Hepatocyte (in vitro differentiated cells): ENCODE results near the gene RUSF1. TPM values are rescaled to one million over a fixed set of nuclear protein-coding genes. Genes with fewer than 3 reads are reported as not detected.

Source experiments
- DNase-seq: peaks from one replicate; pipeline ENCODE4 v3.0.0-alpha.2; 2016; ENCODE audit warnings: low spot score
- H2AFZ ChIP-seq: fragments of 200-600 bp; sonication (generic); 2 replicates; pipeline ENCODE4 v1.6.0; 2016; ENCODE audit warnings: antibody characterized with exemption, mild to moderate bottlenecking
- H3K27ac ChIP-seq: fragments of 200-600 bp; sonication (generic); 2 replicates; pipeline ENCODE4 v1.5.1; 2016; ENCODE audit warnings: mild to moderate bottlenecking
- H3K27me3 ChIP-seq: fragments of 200-600 bp; sonication (generic); 2 replicates; pipeline ENCODE4 v1.6.1; 2016
- H3K36me3 ChIP-seq: fragments of 200-600 bp; sonication (generic); replicated peaks from 2 replicates; pipeline ENCODE4 v1.5.1; 2016; ENCODE audit warnings: low read depth; ENCODE audit not compliant: insufficient read depth
- H3K4me1 ChIP-seq: fragments of 200-600 bp; sonication (generic); 2 replicates; pipeline ENCODE4 v1.5.1; 2016; ENCODE audit warnings: mild to moderate bottlenecking, moderate library complexity; ENCODE audit not compliant: insufficient read depth
- H3K4me2 ChIP-seq: fragments of 200-600 bp; sonication (generic); 2 replicates; pipeline ENCODE4 v1.6.0; 2016
- H3K4me3 ChIP-seq: fragments of 200-600 bp; sonication (generic); 2 replicates; pipeline ENCODE4 v1.5.1; 2016; ENCODE audit warnings: mild to moderate bottlenecking
- H3K79me2 ChIP-seq: fragments of 200-600 bp; sonication (generic); 2 replicates; pipeline ENCODE4 v1.6.0; 2017; ENCODE audit warnings: mild to moderate bottlenecking
- H3K9me2 ChIP-seq: fragments of 200-600 bp; sonication (generic); replicated peaks from 2 replicates; pipeline ENCODE4 v1.6.0; 2017; ENCODE audit warnings: mild to moderate bottlenecking; ENCODE audit not compliant: insufficient read depth
- H3K9me3 ChIP-seq: fragments of 200-600 bp; sonication (generic); 2 replicates; pipeline ENCODE4 v1.5.1; 2016; ENCODE audit warnings: low read depth, mild to moderate bottlenecking
- H4K20me1 ChIP-seq: fragments of 200-600 bp; sonication (generic); 2 replicates; pipeline ENCODE4 v1.6.0; 2016; ENCODE audit warnings: mild to moderate bottlenecking; ENCODE audit not compliant: insufficient read depth, poor library complexity, severe bottlenecking
- CTCF ChIP-seq: fragments of 200-600 bp; sonication (generic); IDR thresholded peaks from 2 replicates; pipeline ENCODE4 v1.5.1; 2016; ENCODE audit warnings: antibody characterized with exemption, mild to moderate bottlenecking; ENCODE audit not compliant: poor library complexity
- EZH2 ChIP-seq: fragments of 200-600 bp; sonication (generic); IDR thresholded peaks from 2 replicates; pipeline ENCODE4 v1.6.1; 2016; ENCODE audit warnings: antibody characterized with exemption, mild to moderate bottlenecking, borderline replicate concordance
- EZH2phosphoT487 ChIP-seq: fragments of 200-600 bp; sonication (generic); IDR thresholded peaks from one replicate; pipeline ENCODE4 v1.6.1; 2018; ENCODE audit warnings: antibody characterized with exemption, mild to moderate bottlenecking, low read depth, moderate library complexity; ENCODE audit not compliant: unreplicated experiment, severe bottlenecking
- WGBS: methylation state at CpG from one replicate; pipeline ENCODE4 v1.1.6; 2016; ENCODE audit warnings: low lambda C conversion rate; ENCODE audit errors: missing lambda C conversion rate; 5-methylcytosine and 5-hydroxymethylcytosine counted together
- polyA plus RNA-seq: library from polyadenylated mRNA; unstranded; fragments of >200 nt; fragmentation: Nextera tagmentation; extraction: Ambion mirVana; gene quantifications from 2 replicates; pipeline ENCODE4 v1.2.1, GENCODE V29; 2016
- total RNA-seq: library from RNA; depleted of rRNA; stranded (reverse); fragments of >200 nt; gene quantifications from 2 replicates; pipeline ENCODE4 v1.2.3, GENCODE V29; 2014

Gene RUSF1
- total and polyA plus RNA-seq, 2 experiments from 2014 or later: 56.6 to 77.2 TPM

GRCh38 chr16:31467858-31468257 is 40.3 kb downstream of the RUSF1 start:
- no peaks in the 10 kb centered on the region for H4K20me1 ChIP-seq
- no peaks in the 10 kb centered on the region for H3K27me3 ChIP-seq
- H3K79me2 ChIP-seq: no peaks in the 10 kb centered on the region
- H3K9me2 ChIP-seq: no peaks in the 10 kb centered on the region
- WGBS: 89% methylated on average over 5 of the region's 5 CpGs
- no peak overlapping the region for H3K4me2 ChIP-seq
- H3K36me3 ChIP-seq: no peaks in the 10 kb centered on the region
- no peak for DNase-seq
- peaks cover 10% of the 10 kb centered on the region for H3K4me1 ChIP-seq
- no peak overlapping the region for H3K27ac ChIP-seq
- TF ChIP-seq EZH2 (no peak), CTCF (no peak), EZH2phosphoT487 (no peak)
- no peak overlapping the region for H2AFZ ChIP-seq
- no peak overlapping the region for H3K4me3 ChIP-seq
- no peaks in the 10 kb centered on the region for H3K9me3 ChIP-seq

- WGBS: 90% methylated on average over 5 of the region's 5 CpGs
- no peaks in the 10 kb centered on the region for H4K20me1 ChIP-seq
- H2AFZ ChIP-seq: no peak overlapping the region
- H3K4me2 ChIP-seq: no peak overlapping the region
- H3K36me3 ChIP-seq: no peaks in the 10 kb centered on the region
- peaks cover 10% of the 10 kb centered on the region for H3K4me1 ChIP-seq
- no peak overlapping the region for H3K4me3 ChIP-seq
- H3K27ac ChIP-seq: no peak overlapping the region
- H3K9me2 ChIP-seq: no peaks in the 10 kb centered on the region
- H3K79me2 ChIP-seq: no peaks in the 10 kb centered on the region
- no peak for DNase-seq
- no peaks in the 10 kb centered on the region for H3K27me3 ChIP-seq
- TF ChIP-seq EZH2phosphoT487 (no peak), CTCF (no peak), EZH2 (no peak)
- no peaks in the 10 kb centered on the region for H3K9me3 ChIP-seq
Measured at GRCh38 chr16:31467151-31467773, 40.9 kb downstream of the RUSF1 start.

- Histone ChIP-seq H3K36me3 (no peaks in the 10 kb centered on the region), H2AFZ (no peak overlapping the region), H3K4me2 (no peak overlapping the region), H3K27me3 (no peaks in the 10 kb centered on the region), H3K79me2 (peaks cover 4% of the 10 kb centered on the region), H3K4me3 (no peak overlapping the region), H3K27ac (no peak overlapping the region), H4K20me1 (no peaks in the 10 kb centered on the region), H3K9me2 (no peaks in the 10 kb centered on the region), H3K4me1 (peaks cover 7% of the 10 kb centered on the region), H3K9me3 (no peaks in the 10 kb centered on the region)
- no peak for DNase-seq
- TF ChIP-seq CTCF: no peak
- no peak for TF ChIP-seq EZH2phosphoT487
- no peak for TF ChIP-seq EZH2
- WGBS: 97% methylated on average over 18 of the region's 18 CpGs
Measured at GRCh38 chr16:31466381-31466841, 41.8 kb downstream of the RUSF1 start.
